Effector memory CD4-positive, alpha-beta T cell (primary cell): ENCODE data around the gene MMP3.

Experiments
- DNase-seq, 3 donors: peaks; one replicate each; pipeline ENCODE4 v3.0.0-alpha.2; 2020
- H3K27ac ChIP-seq: 2 replicates; pipeline ENCODE4 v1.7.0; 2013; ENCODE audit warnings: mild to moderate bottlenecking, low read length, moderate library complexity; ENCODE audit not compliant: insufficient read depth, poor library complexity, severe bottlenecking
- H3K27me3 ChIP-seq: replicated peaks from 2 replicates; pipeline ENCODE4 v1.7.0; 2013; ENCODE audit warnings: mild to moderate bottlenecking, low read length; ENCODE audit not compliant: insufficient read depth, control insufficient read depth, poor library complexity, severe bottlenecking
- H3K36me3 ChIP-seq: 2 replicates; pipeline ENCODE4 v1.7.0; 2013; ENCODE audit warnings: mild to moderate bottlenecking, low read length, moderate library complexity; ENCODE audit not compliant: control insufficient read depth, insufficient read depth
- H3K4me1 ChIP-seq: 2 replicates; pipeline ENCODE4 v1.7.0; 2013; ENCODE audit warnings: low read length, mild to moderate bottlenecking; ENCODE audit not compliant: control insufficient read depth, insufficient read depth, poor library complexity, severe bottlenecking
- H3K4me3 ChIP-seq: 2 replicates; pipeline ENCODE4 v1.7.0; 2013; ENCODE audit warnings: low read length, low read depth, mild to moderate bottlenecking; ENCODE audit not compliant: insufficient read depth, poor library complexity, severe bottlenecking
- H3K9me3 ChIP-seq: 2 replicates; pipeline ENCODE4 v1.7.0; 2013; ENCODE audit warnings: mild to moderate bottlenecking, low read length, moderate library complexity; ENCODE audit not compliant: control insufficient read depth

The MMP3 gene

DNA sequence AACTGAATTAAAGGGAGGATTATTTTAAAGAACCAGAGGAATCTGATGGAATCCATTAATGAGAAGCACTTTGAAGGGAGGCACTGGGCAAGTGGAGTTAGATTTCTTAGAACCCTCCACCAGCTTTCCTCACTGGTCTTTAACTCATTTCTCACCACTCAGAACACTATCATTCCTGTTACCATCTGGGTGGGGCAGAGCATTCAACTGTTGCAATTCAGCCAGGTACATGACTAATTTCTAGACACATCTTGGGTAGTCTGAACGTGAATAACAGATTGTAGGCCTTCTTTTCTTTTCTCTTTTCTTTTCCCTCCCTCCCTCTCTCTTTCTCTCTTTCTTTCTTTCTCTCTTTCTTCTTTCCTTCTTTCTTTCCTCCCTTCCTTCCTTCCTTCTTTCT lies 29.9 kb downstream of the MMP3 start:
- H3K27me3 ChIP-seq: no peaks in the 10 kb centered on the region
- no peak for DNase-seq
- H3K27ac ChIP-seq: no peak overlapping the region
- no peaks in the 10 kb centered on the region for H3K9me3 ChIP-seq
- H3K36me3 ChIP-seq: no peaks in the 10 kb centered on the region
- no peaks in the 10 kb centered on the region for H3K4me1 ChIP-seq
- no peak overlapping the region for H3K4me3 ChIP-seq

DNA sequence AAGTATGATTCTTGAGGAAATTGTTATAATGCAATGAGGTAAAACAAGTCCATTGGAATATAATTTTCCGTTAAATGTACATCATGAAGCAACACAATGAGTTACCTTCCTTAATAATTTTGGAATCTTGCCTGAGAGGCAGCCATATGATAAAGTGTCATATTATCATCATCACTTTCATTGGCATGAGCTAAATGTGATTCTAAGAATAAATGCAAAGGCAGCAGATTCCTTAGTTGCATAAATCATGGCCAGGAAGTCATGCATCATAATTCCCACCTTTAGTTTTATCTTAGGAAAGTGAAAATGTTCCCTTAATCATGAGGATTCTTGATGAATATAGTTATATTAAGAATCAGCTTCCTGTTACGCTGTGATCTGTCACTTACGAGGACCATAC lies 31.2 kb downstream of the MMP3 start:
- Histone ChIP-seq H3K36me3 (no peaks in the 10 kb centered on the region), H3K4me3 (no peak overlapping the region), H3K9me3 (no peaks in the 10 kb centered on the region), H3K27ac (no peak overlapping the region), H3K27me3 (no peaks in the 10 kb centered on the region), H3K4me1 (no peaks in the 10 kb centered on the region)
- no peak for DNase-seq

DNA sequence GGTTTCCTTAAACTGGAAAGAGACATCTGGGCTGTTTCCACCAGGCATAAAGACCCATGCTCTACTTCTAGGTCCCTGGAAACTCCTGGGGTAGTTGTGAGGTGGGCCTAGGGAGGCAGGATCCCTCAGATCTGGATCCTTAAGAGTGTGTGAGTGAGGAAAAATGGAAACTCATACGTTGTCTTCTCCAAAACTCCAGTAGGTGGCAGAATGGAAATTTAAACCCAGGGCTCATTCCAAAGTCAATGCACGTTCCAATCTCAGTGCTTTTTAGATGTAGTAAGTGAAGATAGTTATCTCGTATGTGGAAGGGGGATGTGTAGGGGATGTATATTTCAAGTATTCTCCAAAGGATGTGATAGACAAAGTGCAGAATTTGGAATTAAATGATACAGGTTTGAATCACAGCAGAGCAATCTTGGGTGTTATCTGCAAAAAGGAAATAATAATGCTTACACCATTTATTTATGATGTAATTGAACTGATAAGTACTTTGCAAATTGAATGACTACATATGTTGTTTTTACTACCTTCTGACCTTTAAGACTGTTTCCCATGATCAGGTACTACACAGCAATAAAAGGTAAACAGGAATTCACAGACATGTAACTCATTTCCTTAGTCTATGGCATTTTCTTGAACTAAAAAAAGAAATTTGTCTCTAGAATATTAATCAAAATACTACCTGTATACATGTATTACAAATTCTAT lies 32.3 kb downstream of the MMP3 start:
- H3K36me3 ChIP-seq: no peaks in the 10 kb centered on the region
- H3K9me3 ChIP-seq: no peaks in the 10 kb centered on the region
- no peak for DNase-seq
- no peak overlapping the region for H3K4me3 ChIP-seq
- H3K4me1 ChIP-seq: no peaks in the 10 kb centered on the region
- H3K27ac ChIP-seq: no peak overlapping the region
- no peaks in the 10 kb centered on the region for H3K27me3 ChIP-seq

DNA sequence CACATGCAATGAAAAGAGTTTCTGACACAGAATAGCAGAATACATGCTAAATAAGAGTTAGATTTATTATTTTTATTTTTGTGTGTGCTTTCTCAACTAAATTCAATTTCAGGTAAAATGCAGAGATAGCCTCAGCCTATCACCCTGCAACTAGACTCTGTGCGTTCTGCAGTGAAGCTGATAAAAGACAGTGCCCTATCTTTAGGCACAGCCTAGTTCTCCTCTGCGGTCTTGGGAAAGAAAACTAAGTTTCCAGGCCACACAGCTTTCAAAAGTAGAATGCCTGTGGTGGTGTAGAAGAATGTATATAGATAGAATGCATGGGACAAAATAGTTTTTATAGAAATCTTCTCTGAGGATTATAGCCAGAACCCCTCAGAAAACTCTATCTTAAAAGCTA lies 33.4 kb downstream of the MMP3 start:
- Histone ChIP-seq H3K9me3 (no peaks in the 10 kb centered on the region), H3K27me3 (no peaks in the 10 kb centered on the region), H3K27ac (no peak overlapping the region), H3K4me3 (no peak overlapping the region), H3K36me3 (no peaks in the 10 kb centered on the region), H3K4me1 (no peaks in the 10 kb centered on the region)
- no peak for DNase-seq

DNA sequence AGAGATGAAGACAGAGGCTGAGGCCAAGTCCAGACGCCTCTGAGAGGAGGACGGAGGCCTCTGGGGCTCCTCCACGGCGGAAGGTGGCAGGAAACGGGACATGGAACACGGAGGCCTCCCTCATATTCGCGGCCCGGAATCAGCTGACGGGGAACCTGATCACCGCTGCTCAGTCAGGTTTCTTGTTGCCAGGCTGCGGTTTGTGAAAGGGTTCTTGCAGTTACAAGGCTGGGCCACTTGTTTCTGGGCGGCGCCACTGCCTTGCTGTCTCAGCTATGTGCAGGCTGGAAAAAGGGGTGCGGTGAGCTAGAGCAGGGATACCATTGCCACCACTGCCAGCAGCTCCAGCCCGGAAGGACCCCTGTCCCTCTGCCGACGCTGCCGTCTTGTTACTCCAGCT lies 35.5 kb downstream of the MMP3 start:
- Histone ChIP-seq H3K9me3 (no peaks in the 10 kb centered on the region), H3K27me3 (no peaks in the 10 kb centered on the region), H3K36me3 (no peaks in the 10 kb centered on the region), H3K4me1 (no peaks in the 10 kb centered on the region), H3K4me3 (no peak overlapping the region), H3K27ac (no peak overlapping the region)
- no peak for DNase-seq

DNA sequence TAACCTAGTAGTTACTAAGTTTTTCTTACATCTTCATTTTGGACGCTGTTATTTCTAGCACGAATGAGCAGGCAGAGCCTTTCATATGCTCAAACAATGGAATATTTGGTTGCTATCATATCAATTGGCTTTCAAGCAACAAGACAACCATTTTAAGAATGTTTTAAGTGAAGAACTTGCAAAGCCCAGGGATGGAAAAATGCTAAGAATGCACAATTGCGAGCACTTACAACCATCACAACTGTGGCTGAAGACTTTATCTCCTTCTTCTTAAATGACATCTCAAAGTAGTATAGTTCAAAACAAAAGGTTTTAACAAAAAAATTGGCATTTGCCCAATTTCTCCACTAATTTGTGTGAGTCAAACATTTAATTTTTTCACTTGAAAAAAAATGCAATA lies 37.1 kb downstream of the MMP3 start:
- no peaks in the 10 kb centered on the region for H3K9me3 ChIP-seq
- H3K27me3 ChIP-seq: no peaks in the 10 kb centered on the region
- H3K4me3 ChIP-seq: no peak overlapping the region
- no peak for DNase-seq
- no peaks in the 10 kb centered on the region for H3K4me1 ChIP-seq
- H3K27ac ChIP-seq: no peak overlapping the region
- H3K36me3 ChIP-seq: no peaks in the 10 kb centered on the region

DNA sequence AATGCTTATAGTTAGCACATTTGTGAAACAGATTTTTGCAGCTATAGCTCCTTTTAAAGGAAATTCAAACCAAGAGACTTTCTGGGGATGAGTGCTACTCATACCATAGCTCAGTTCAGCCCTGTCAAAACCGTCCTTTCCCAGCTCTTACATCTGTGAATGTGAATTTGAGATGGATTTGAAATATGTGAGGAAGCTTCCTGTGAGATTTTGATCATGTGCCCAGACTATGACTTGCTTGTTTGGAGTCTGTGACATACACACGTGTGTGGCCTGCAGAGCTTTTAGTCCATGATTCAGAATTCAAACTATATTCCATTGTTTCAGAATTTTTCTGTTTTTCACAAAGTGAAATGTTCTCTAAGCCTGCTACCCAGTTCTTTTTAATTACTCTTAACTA lies 41.1 kb downstream of the MMP3 start:
- no peaks in the 10 kb centered on the region for H3K4me1 ChIP-seq
- no peak for DNase-seq
- no peak overlapping the region for H3K4me3 ChIP-seq
- H3K27me3 ChIP-seq: no peaks in the 10 kb centered on the region
- H3K9me3 ChIP-seq: no peaks in the 10 kb centered on the region
- H3K36me3 ChIP-seq: no peaks in the 10 kb centered on the region
- no peak overlapping the region for H3K27ac ChIP-seq

DNA sequence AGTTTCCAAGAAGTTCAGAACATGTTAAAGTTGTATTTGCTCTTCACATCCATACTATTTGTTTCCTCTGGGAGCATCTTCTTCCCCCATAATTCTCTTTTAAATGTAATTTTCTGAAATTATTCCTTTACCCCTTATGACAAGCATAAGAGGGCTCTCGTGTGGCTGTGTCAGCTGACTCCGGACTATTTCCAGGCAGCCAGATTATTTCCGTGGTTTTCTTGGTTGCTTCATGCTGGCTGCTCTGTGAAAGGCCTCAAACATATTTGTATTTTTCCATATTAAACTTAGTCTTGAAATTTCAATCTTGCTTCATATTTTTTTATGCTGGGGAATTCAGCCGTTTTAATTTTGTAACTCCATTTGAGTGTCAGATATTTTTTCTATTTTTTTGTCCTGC lies 42.6 kb downstream of the MMP3 start:
- Histone ChIP-seq H3K27me3 (no peaks in the 10 kb centered on the region), H3K36me3 (no peaks in the 10 kb centered on the region), H3K9me3 (no peaks in the 10 kb centered on the region), H3K4me1 (no peaks in the 10 kb centered on the region), H3K27ac (no peak overlapping the region), H3K4me3 (no peak overlapping the region)
- no peak for DNase-seq

DNA sequence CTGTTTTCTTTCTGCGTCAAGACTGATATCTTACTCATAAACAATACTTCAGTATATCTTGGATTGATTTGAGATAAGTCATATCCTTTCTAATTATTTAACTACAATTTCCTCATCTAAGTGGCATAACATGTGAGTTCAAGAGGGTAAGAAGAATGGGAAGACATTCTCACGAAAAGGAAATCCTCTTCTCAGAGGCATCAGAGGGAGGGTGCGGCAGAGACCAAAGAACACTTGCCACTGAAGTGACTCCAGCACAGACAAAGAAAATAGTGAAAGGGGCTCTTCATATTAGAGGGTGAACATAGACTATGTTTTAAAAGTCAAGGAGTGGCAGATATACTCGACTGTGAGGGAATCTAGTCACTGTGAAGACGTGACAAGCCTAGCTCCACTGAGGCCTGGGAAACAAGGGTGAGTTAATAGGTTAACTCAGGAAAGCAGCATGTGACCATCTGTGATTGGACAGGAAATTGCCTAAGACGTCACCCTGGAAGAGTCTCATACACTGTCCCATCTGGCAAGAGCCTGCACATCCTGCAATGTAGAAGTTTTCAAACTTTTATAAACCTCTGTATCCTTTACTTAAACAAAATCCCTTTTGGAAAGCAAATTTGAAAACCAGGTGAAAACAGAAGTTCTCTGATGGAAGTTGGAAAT lies 43.6 kb downstream of the MMP3 start:
- Histone ChIP-seq H3K4me3 (no peak overlapping the region), H3K4me1 (no peaks in the 10 kb centered on the region), H3K36me3 (no peaks in the 10 kb centered on the region), H3K27me3 (no peaks in the 10 kb centered on the region), H3K27ac (no peak overlapping the region), H3K9me3 (no peaks in the 10 kb centered on the region)
- no peak for DNase-seq

DNA sequence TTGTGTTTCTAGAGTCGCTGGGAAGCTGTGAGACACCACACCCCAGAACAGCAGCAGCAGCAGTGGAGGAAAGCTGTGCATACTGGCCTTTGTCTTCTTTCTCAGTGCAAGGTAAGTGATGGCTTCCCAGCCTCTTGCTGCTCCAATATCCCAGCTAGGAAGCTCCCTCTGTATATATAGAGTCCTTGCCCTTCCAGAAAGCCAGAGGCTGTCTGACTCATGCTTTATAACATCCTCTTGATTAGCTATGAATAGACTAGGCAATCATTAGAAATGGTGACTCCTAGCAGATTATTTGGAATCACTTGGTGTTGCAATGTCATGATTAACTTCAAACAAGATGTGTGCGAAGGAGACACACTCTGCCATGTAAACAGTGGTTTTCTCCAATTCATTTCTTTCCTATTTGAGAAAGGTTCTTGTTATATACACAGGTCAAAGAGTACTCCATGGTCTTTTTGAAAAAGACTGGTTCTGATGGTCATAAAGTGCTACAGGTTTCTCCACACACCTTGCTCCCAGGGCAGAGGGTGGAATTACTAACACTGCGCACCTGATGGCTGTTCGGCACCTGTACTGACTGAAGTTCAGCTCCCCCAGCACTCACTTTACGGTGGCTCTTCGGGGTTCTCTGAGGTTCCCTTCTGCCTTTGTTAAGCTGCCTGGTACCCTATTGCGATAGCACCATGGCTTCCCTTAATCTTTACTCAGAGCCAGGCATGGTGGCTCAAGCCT lies 45.2 kb downstream of the MMP3 start, which contains the start of gene MMP1:
Gene MMP1 (minus strand): TSS at position 149 of the 735 bp plus-strand sequence. CDS start 68 bp downstream, at position 81.
- Histone ChIP-seq H3K9me3 (no peaks in the 10 kb centered on the region), H3K4me3 (no peak within 1 kb of the TSS), H3K27me3 (no peaks in the 10 kb centered on the region), H3K4me1 (no peaks in the 10 kb centered on the region), H3K27ac (no peak within 1 kb of the TSS), H3K36me3 (no peaks in the 10 kb centered on the region)
- DNase-seq: no peak
